NT2/D1 (cell line): ENCODE data around the gene DPH6.

Source experiments
- DNase-seq: peaks from one replicate; pipeline ENCODE4 v3.0.0-alpha.2; 2011; ENCODE audit warnings: low read depth, low spot score
- H3K27me3 ChIP-seq: 2 replicates; pipeline ENCODE4 v1.6.0; 2011; ENCODE audit warnings: mild to moderate bottlenecking; ENCODE audit not compliant: insufficient read length, insufficient read depth
- H3K36me3 ChIP-seq: 2 replicates; pipeline ENCODE4 v1.6.1; 2011; ENCODE audit warnings: mild to moderate bottlenecking, low read length, mixed read lengths; ENCODE audit not compliant: insufficient read depth, insufficient read length
- H3K4me1 ChIP-seq: 2 replicates; pipeline ENCODE4 v1.5.1; 2011; ENCODE audit not compliant: insufficient read depth, insufficient read length
- H3K4me3 ChIP-seq: 2 replicates; pipeline ENCODE4 v1.5.1; 2011; ENCODE audit warnings: low read depth; ENCODE audit not compliant: insufficient read length
- H3K9ac ChIP-seq: 2 replicates; pipeline ENCODE4 v1.6.0; 2011; ENCODE audit warnings: low read depth; ENCODE audit not compliant: insufficient read length
- H3K9me3 ChIP-seq: 2 replicates; pipeline ENCODE4 v1.5.1; 2011; ENCODE audit warnings: mild to moderate bottlenecking, low read length; ENCODE audit not compliant: insufficient read depth
- SUZ12 ChIP-seq: IDR thresholded peaks from 2 replicates; pipeline ENCODE4 v1.6.1; 2011; ENCODE audit not compliant: insufficient read length, insufficient read depth; ENCODE audit errors: extremely low read depth
- YY1 ChIP-seq: IDR thresholded peaks from 2 replicates; pipeline ENCODE4 v1.6.1; 2011; ENCODE audit not compliant: insufficient read length, insufficient read depth
- ZNF274 ChIP-seq: IDR thresholded peaks from 2 replicates; pipeline ENCODE4 v1.6.1; 2011; ENCODE audit warnings: mild to moderate bottlenecking, low read depth, low read length

The DPH6 gene

DNA sequence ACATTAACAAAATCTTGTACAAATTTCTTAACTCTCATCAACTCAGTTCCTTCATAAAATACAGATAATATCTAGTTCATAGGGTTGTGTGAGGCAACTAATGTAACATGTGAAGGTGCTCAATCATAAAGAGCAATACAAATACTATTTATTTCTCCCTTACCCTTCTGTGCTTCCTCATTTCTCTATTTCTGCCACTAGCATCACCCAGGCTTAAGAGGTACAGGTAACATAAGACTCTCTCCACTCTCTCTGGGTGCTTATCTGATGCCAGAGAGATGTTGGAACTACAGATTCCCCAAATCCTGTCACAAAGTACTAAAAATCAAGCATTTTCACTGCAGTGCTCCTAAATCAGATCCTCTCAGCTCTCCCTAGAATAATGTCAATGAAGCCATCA lies 74.9 kb downstream of the DPH6 start:
- Histone ChIP-seq H3K4me1 (no peaks in the 10 kb centered on the region), H3K27me3 (no peaks in the 10 kb centered on the region), H3K9me3 (no peaks in the 10 kb centered on the region), H3K4me3 (no peak overlapping the region), H3K36me3 (no peaks in the 10 kb centered on the region), H3K9ac (no peak overlapping the region)
- no peak for DNase-seq
- TF ChIP-seq YY1 (no peak), SUZ12 (no peak), ZNF274 (no peak)

DNA sequence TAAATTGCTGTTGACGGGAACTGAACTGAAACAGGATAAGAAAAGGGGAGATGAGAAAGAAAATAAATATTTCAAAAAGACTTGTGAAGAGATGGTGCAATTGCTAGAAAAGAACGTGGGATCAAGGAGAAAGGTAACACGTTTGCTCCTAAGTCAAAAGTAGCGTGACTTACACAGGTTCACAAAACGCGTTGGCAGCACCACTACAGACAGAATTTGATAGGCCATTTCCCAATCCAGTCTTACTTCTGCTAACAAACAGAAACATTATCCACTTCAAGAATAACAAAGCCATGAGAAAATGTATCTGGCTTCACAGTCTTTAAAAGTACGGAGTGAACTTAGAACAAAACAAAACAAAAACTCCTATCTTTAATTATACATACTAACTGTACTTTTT lies 75.5 kb downstream of the DPH6 start:
- TF ChIP-seq ZNF274: no peak
- no peak for TF ChIP-seq SUZ12
- TF ChIP-seq YY1: no peak
- Histone ChIP-seq H3K9ac (no peak overlapping the region), H3K9me3 (no peaks in the 10 kb centered on the region), H3K4me3 (no peak overlapping the region), H3K36me3 (no peaks in the 10 kb centered on the region), H3K27me3 (no peaks in the 10 kb centered on the region), H3K4me1 (no peaks in the 10 kb centered on the region)
- no peak for DNase-seq

DNA sequence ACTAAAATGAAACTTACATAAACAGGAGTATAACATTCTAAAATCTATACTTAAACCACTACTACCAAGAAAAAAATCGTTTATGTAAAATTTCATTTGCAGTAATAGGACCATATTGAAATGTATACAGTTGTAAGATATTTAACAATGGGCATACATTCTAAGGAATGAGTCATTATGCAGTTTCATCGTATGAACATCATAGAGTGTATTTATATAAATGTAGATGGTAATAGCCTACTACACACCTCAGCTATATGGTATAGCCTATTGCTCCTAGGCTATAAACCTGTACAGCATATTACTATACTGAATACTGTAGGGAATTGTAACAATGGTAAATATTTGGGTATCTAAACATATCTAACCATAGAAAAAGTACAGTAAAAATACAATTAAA lies 79.5 kb downstream of the DPH6 start:
- Histone ChIP-seq H3K9me3 (no peaks in the 10 kb centered on the region), H3K4me3 (no peak overlapping the region), H3K36me3 (no peaks in the 10 kb centered on the region), H3K9ac (no peak overlapping the region), H3K4me1 (no peaks in the 10 kb centered on the region), H3K27me3 (no peaks in the 10 kb centered on the region)
- no peak for TF ChIP-seq SUZ12
- TF ChIP-seq ZNF274: no peak
- TF ChIP-seq YY1: no peak
- no peak for DNase-seq

DNA sequence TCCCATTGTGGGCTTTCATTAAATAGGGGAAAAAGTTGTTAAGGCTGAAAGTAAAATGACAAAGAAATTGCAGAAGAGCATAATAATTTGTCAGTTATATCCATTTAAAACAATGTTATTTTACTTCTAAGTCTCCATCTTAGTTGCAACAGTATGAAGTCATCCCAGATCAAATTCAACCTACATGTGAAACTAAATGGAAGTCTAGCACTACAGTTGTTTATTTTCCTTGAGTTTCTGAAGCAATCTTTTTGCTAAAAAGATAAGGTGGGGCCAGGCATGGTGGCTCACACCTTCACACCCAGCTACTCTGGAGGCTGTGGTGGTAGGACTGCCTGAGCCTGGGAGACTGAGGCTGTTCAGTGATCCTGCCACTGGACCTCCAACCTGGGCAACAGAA lies 80.2 kb downstream of the DPH6 start:
- DNase-seq: no peak
- H3K9me3 ChIP-seq: no peaks in the 10 kb centered on the region
- no peaks in the 10 kb centered on the region for H3K4me1 ChIP-seq
- H3K9ac ChIP-seq: no peak overlapping the region
- TF ChIP-seq YY1 (no peak), SUZ12 (no peak), ZNF274 (no peak)
- no peaks in the 10 kb centered on the region for H3K36me3 ChIP-seq
- no peaks in the 10 kb centered on the region for H3K27me3 ChIP-seq
- no peak overlapping the region for H3K4me3 ChIP-seq

DNA sequence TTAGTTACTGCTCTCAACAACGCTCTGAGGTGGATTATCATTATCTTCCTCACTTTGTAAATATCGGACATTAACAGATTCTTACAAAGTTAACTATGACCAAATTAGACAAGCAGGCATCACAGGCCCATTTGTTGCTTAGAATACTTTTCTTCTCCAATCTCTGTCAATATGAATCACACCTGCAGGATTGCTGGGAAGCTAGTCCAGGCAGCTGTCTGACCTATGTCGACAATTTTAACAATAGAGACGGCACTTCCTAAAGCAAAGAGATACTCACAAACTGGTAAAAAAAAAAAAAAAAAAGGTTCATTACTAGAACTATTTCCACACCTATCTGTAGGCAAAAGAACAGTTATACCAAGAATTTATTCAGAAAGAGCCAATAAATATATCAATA lies 85.3 kb downstream of the DPH6 start:
- no peaks in the 10 kb centered on the region for H3K4me1 ChIP-seq
- no peaks in the 10 kb centered on the region for H3K9me3 ChIP-seq
- H3K27me3 ChIP-seq: no peaks in the 10 kb centered on the region
- no peak for TF ChIP-seq YY1
- no peak for TF ChIP-seq SUZ12
- no peak for TF ChIP-seq ZNF274
- H3K36me3 ChIP-seq: no peaks in the 10 kb centered on the region
- H3K4me3 ChIP-seq: no peak overlapping the region
- H3K9ac ChIP-seq: no peak overlapping the region
- DNase-seq: no peak

DNA sequence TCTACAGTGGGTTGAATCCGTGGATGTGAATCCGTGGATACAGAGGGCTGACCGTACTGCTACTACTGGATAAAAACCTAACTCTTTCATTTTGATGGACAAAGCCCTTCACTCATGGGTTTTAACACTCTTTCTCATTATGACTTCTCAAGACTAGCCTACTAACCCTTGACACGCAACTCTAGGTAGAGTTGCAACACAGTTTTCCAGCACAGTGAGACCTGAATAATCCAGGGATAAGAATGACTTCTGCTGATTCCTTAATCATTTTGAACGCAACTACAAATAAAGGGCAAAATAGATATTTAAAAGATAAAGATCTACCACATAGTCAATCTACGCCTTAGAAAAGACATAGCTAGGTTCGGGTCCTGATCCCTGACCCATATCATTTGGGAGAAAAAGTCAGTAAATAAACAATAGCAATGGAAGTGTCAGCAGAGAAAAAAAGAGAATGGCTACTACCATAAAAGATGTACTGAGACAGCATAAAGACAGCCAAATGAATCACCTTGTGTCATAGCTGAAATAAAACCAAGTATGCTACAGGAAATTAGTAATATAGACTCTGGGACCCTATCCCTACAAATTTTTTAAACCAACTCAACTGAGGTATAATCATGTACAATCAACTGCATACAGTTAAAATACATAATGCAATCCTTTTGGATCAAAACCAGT lies 87.6 kb downstream of the DPH6 start:
- H3K27me3 ChIP-seq: no peaks in the 10 kb centered on the region
- no peak overlapping the region for H3K9ac ChIP-seq
- TF ChIP-seq YY1 (no peak), ZNF274 (no peak), SUZ12 (no peak)
- H3K9me3 ChIP-seq: no peaks in the 10 kb centered on the region
- H3K4me1 ChIP-seq: no peaks in the 10 kb centered on the region
- H3K4me3 ChIP-seq: no peak overlapping the region
- H3K36me3 ChIP-seq: no peaks in the 10 kb centered on the region
- no peak for DNase-seq

DNA sequence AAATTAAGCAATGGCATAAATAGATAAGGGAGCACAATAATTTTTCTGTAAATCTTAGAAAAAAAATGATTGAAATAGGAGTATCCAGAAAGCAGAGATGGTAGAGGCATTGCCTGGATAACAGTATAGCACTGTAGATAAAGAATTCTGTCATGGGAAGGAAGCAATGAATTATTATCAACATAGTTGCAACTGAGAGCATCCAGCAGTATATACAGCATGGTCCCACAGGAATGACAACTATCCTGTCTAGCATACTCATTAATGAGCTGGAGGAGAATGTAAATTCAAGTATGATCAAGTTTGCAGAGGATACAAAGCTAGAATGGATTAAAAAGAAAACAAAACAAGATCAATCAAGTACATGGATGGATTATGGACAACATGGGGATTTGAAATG lies 90.8 kb downstream of the DPH6 start:
- H3K4me1 ChIP-seq: no peaks in the 10 kb centered on the region
- no peak overlapping the region for H3K9ac ChIP-seq
- no peak for DNase-seq
- no peaks in the 10 kb centered on the region for H3K27me3 ChIP-seq
- no peak overlapping the region for H3K4me3 ChIP-seq
- no peaks in the 10 kb centered on the region for H3K36me3 ChIP-seq
- H3K9me3 ChIP-seq: no peaks in the 10 kb centered on the region
- TF ChIP-seq SUZ12 (no peak), ZNF274 (no peak), YY1 (no peak)

DNA sequence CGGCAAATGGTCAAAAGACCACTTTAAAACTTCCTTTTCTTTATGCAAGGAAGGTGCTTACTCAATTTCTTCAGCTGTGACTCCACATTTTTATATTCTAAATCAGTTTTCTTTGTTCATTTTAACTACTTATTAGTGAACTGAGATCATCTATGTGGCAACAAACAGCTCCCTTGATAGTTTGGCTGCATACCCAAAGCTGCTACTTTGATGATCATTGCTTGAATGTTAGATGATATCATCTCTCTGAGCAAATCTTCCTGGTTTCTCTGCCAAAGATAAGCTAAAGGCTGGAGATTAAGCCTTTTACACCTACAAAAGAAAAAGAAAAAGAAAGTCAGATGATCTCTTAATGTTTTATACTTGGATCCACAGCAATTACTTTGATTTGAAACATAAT lies 95.5 kb downstream of the DPH6 start:
- TF ChIP-seq SUZ12 (no peak), YY1 (no peak), ZNF274 (no peak)
- Histone ChIP-seq H3K4me1 (no peaks in the 10 kb centered on the region), H3K9me3 (no peaks in the 10 kb centered on the region), H3K4me3 (no peak overlapping the region), H3K36me3 (no peaks in the 10 kb centered on the region), H3K27me3 (no peaks in the 10 kb centered on the region), H3K9ac (no peak overlapping the region)
- no peak for DNase-seq
